GM12865 (cell line): ENCODE measurements around the gene TMEM50A.
"Not testable (repeated sequence)": the region's sequence is repeated elsewhere in the genome, so short reads cannot be mapped to it uniquely, and the experiment has no call there.

ENCODE experiments used
- DNase-seq: peaks from one replicate; pipeline ENCODE4 v3.0.0; 2010; ENCODE audit warnings: low read depth
- H3K4me3 ChIP-seq: 2 replicates; pipeline ENCODE4 v1.5.1; 2011; ENCODE audit warnings: mild to moderate bottlenecking, low read depth, low read length, control low read depth
- CTCF ChIP-seq: IDR thresholded peaks from 2 replicates; pipeline ENCODE4 v1.5.1; 2011; ENCODE audit warnings: low read length, control low read depth, low read depth, inconsistent platforms; ENCODE audit not compliant: insufficient read depth; ENCODE audit errors: missing control alignments

TMEM50A gene

GRCh38 chr1:25392841-25393240, 54.7 kb downstream of the TMEM50A start:
- H3K4me3 ChIP-seq, result no peak overlapping the region
- TF ChIP-seq CTCF, result no peak
- DNase-seq, result no peak

- not testable (repeated sequence) for H3K4me3 ChIP-seq, DNase-seq
Observed at GRCh38 chr1:25397549-25397948, 59.4 kb downstream of the TMEM50A start.

GRCh38 chr1:25398079-25398478, 59.9 kb downstream of the TMEM50A start:
- DNase-seq, H3K4me3 ChIP-seq: not testable (repeated sequence)

DNA sequence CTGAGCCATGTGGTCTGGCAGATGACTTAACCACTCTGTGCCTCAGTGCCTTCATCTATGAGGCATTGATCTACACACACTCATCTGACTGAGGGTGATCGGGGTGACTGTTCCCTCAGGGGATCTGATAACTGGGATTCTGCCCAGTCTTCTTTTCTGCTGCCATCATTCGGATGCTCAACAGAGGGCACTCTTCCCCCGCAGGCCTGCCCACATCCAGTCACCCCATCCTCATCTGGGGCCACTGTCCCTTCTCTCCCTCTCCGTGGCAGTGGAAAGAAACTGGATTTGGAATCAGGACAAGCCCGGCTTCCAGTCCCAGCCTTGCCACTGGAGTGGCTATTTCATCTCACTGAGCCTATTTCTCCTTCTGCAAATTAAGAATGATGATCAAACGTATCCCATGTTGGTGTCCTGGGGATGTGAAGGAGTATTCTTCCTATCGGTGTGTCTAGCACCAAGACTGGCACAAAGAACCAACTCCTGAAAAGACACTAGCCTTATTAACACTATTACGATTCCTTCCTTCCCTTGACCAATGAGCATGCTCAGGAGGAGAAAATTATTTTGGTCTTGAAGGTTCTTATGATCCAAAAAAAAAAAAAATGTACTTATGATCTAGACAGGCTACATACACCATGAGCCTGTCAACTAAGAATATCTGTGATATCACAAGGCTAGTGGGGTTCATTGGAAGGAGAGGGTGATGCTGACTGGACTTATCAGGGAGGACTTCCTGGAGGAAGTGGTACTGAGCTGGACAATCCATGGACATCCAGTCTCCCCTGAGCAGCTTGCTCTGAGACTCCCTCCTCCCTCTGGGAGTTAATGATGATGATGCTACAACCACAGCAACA, 65.0 kb downstream of the TMEM50A start:
- TF ChIP-seq CTCF, result peak; percentile 26
- DNase-seq, result not testable (repeated sequence)

DNA sequence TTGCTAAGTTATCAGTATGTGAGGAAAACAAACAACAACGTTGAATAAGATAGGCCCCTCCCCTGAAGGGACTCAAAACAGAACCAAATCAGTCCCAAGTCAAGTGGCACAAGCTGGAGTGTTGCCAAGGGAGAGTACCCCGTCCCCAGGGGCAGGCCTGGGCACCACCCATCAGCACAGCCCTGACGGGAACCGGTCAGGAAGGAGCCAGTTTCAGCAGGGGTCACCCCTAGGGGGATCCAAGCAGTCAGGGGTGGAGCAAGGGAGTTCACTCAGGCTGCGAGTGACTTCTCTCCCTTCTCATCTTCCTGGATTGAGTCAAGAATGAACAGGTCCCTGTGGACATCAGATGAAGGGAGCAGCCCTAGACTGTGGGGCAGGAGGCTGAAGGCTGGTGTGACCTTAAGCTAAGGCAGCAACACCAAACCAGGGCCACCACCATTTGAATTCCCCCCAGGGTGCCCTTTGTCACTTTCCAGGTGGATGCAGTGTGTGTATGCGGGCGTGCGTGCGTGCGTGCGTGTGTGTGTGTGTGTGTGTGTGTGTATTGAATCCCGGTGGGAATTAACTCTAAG, 67.7 kb downstream of the TMEM50A start:
- not testable (repeated sequence) for DNase-seq, H3K4me3 ChIP-seq

More for the DNA sequence above, 65.0 kb downstream of the TMEM50A start:
- H3K4me3 ChIP-seq, result not testable (repeated sequence)

DNA sequence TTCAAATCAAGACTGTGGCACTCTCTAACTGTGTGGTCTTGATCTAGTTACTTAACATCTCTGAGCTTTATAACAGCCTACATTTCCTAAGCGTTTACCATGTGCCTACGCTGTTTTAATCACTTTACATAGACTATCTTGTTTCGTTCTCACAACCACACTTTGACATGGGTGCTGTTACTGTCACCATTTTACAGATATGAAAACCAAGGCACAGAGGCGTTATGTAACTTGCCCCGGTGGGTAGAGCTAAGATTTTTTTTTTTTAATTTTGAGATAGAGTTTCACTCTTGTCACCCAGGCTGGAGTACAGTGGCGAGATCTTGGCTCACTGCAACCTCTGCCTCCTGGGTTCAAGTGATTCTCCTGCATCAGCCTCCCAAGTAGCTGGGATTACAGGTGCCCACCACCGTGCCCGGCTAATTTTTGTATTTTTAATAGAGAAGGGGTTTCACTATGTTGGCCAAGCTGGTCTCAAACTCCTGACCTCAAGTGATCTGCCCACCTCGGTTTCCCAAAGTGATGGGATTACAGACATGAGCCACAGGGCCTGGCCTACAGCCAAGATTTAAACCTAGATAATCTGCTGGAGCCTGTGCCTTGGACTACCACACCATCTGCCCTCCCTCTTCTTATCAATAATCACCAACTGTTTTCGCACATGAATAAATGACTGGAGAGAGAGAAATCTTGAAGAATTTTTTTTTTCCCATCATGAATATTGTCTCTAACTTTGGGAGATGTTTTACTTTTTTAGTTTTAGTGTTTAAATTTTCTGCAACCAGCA, 71.7 kb downstream of the TMEM50A start:
- H3K4me3 ChIP-seq, DNase-seq: not testable (repeated sequence)
